HepG2 (cell line): Measurements from ENCODE around the gene AHSG. TPM values are rescaled to one million over a fixed set of nuclear protein-coding genes. Genes with fewer than 3 reads are reported as not detected.

ENCODE experiments used
- BRD4 ChIP-seq: sonication (generic); formaldehyde crosslinking; IDR thresholded peaks from 2 replicates; pipeline ENCODE4 v1.4.0; 2020; ENCODE audit warnings: missing genetic modification reagents
- DPF2 ChIP-seq: sonication (generic); formaldehyde crosslinking; IDR thresholded peaks from 2 replicates; pipeline ENCODE4 v1.4.0; 2020; ENCODE audit warnings: mild to moderate bottlenecking, low read depth, missing genetic modification reagents, borderline replicate concordance
- FOXC1 ChIP-seq: sonication (generic); formaldehyde crosslinking; IDR thresholded peaks from 2 replicates; pipeline ENCODE4 v1.8.0; 2022; ENCODE audit warnings: mild to moderate bottlenecking, missing genetic modification reagents, borderline replicate concordance
- FOXK1 ChIP-seq: sonication (generic); formaldehyde crosslinking; IDR thresholded peaks from 2 replicates; pipeline ENCODE4 v1.4.0; 2020; ENCODE audit warnings: low read depth, missing genetic modification reagents, borderline replicate concordance
- GABPA ChIP-seq, 2 experiments: IDR thresholded peaks; 2 replicates each; pipeline ENCODE4 v1.6.1; 2011 to 2016; ENCODE audit warnings: low read depth in 2 of 2, low read length in 1 of 2, missing biosample characterization in 1 of 2, missing genetic modification characterization in 1 of 2
- JDP2 ChIP-seq: sonication (generic); formaldehyde crosslinking; IDR thresholded peaks from 2 replicates; pipeline ENCODE4 v1.8.1; 2022; ENCODE audit warnings: missing genetic modification reagents, borderline replicate concordance
- KLF6 ChIP-seq: IDR thresholded peaks from 2 replicates; pipeline ENCODE4 v1.8.0; 2016; ENCODE audit warnings: missing biosample characterization, missing genetic modification reagents
- PHF5A ChIP-seq: IDR thresholded peaks from one replicate; pipeline ENCODE4 v1.6.1; 2018; ENCODE audit warnings: low read depth, missing genetic modification reagents; ENCODE audit not compliant: unreplicated experiment
- ZBTB33 ChIP-seq: sonication (generic); formaldehyde crosslinking; IDR thresholded peaks from 2 replicates; pipeline ENCODE4 v1.4.0; 2020; ENCODE audit warnings: missing genetic modification reagents
- ZBTB7A ChIP-seq: sonication (generic); formaldehyde crosslinking; IDR thresholded peaks from 2 replicates; pipeline ENCODE4 v1.8.0; 2022; ENCODE audit warnings: mild to moderate bottlenecking, missing genetic modification reagents
- ZFP62 ChIP-seq: sonication (generic); formaldehyde crosslinking; IDR thresholded peaks from 2 replicates; pipeline ENCODE4 v1.4.0; 2020; ENCODE audit warnings: missing genetic modification reagents
- ZHX2 ChIP-seq, 2 experiments: sonication (generic) in 1 of 2; formaldehyde crosslinking in 1 of 2; IDR thresholded peaks; 2 replicates each; pipeline versions ENCODE4 v1.6.1 to v1.9.0; 2014 to 2022; ENCODE audit warnings: antibody characterized with exemption in 1 of 2, borderline replicate concordance in 1 of 2, inconsistent platforms in 1 of 2, low read depth in 1 of 2, missing genetic modification reagents in 1 of 2
- ZNF12 ChIP-seq: sonication (generic); formaldehyde crosslinking; IDR thresholded peaks from 2 replicates; pipeline ENCODE4 v1.5.0; 2020; ENCODE audit warnings: missing genetic modification reagents
- ZNF230 ChIP-seq: sonication (generic); formaldehyde crosslinking; IDR thresholded peaks from 2 replicates; pipeline ENCODE4 v1.4.0; 2020; ENCODE audit warnings: mild to moderate bottlenecking, missing genetic modification reagents
- ZNF232 ChIP-seq: sonication (generic); formaldehyde crosslinking; IDR thresholded peaks from 2 replicates; pipeline ENCODE4 v1.4.0; 2020; ENCODE audit warnings: missing genetic modification reagents, borderline replicate concordance
- ZNF337 ChIP-seq: sonication (generic); formaldehyde crosslinking; IDR thresholded peaks from 2 replicates; pipeline ENCODE4 v1.5.1; 2020; ENCODE audit warnings: missing genetic modification reagents, low read depth, mild to moderate bottlenecking, borderline replicate concordance
- ZNF563 ChIP-seq: sonication (generic); formaldehyde crosslinking; IDR thresholded peaks from 2 replicates; pipeline ENCODE4 v1.8.0; 2022; ENCODE audit warnings: mild to moderate bottlenecking, moderate library complexity, missing genetic modification reagents
- ZNF577 ChIP-seq: sonication (generic); formaldehyde crosslinking; IDR thresholded peaks from 2 replicates; pipeline ENCODE4 v1.4.0; 2020; ENCODE audit warnings: mild to moderate bottlenecking, low read depth, missing genetic modification reagents, borderline replicate concordance
- ZSCAN30 ChIP-seq: sonication (generic); formaldehyde crosslinking; IDR thresholded peaks from 2 replicates; pipeline ENCODE4 v1.5.0; 2020; ENCODE audit warnings: mild to moderate bottlenecking, missing genetic modification reagents
- polyA plus RNA-seq, 8 experiments: library from polyadenylated mRNA; depleted of rRNA in 3 of 8; stranded (reverse) in 7 of 8; unstranded in 1 of 8; fragments of >200 nt; fragmentation: Illumina TruSeq in 4 of 8; extraction: Trizol in 4 of 8; gene quantifications; 2 replicates each; pipeline versions ENCODE4 v1.2.1 to v1.2.3, GENCODE V29; 2011 to 2016; ENCODE audit warnings: low read depth in 4 of 8, missing spikeins in 1 of 8, mixed read lengths in 1 of 8; ENCODE audit not compliant: insufficient read depth in 1 of 8
- total RNA-seq, 5 experiments: library from RNA; depleted of rRNA; stranded (reverse); fragments of >200 nt; fragmentation: Illumina TruSeq; extraction: Trizol; gene quantifications; 2 replicates each; pipeline ENCODE4 v1.2.3, GENCODE V29; 2016; ENCODE audit warnings: low read depth in 1 of 5

Gene AHSG
- total and polyA plus RNA-seq, 2 of the 13 experiments (the other 11 are each of a cell fraction or from before 2014, with no cell fraction given), result 2,043 to 19,152 TPM

- TF ChIP-seq DPF2 (no peak), ZNF563 (peak; percentile 48; the same call in 1 of the 2 replicates), FOXK1 (CRISPR knock-in tag) (no peak), ZNF12 (CRISPR knock-in tag) (no peak), ZNF337 (CRISPR knock-in tag) (peak; percentile 38; the same call in 1 of the 2 replicates), ZBTB33 (peak; percentile 46; the same call in 1 of the 2 replicates), KLF6 (CRISPR knock-in tag) (no peak), ZHX2 (IDR thresholded peaks at IDR 0.05; ENCODE audit: low read depth) (peak; percentile 71; the same call in 1 of the 2 replicates), ZHX2 (CRISPR knock-in tag; IDR thresholded peaks at IDR 0.05; ENCODE audit: borderline replicate concordance) (no peak), PHF5A (CRISPR knock-in tag) (peak; percentile 96), ZNF577 (CRISPR knock-in tag) (no peak), GABPA (IDR thresholded peaks at IDR 0.05; ENCODE audit: low read depth, low read length) (no peak), GABPA (CRISPR knock-in tag; IDR thresholded peaks at IDR 0.05; ENCODE audit: low read depth) (no peak), BRD4 (CRISPR knock-in tag) (0 out of 2 replicates have a peak, but pooled peaks have one; percentile 21), JDP2 (CRISPR knock-in tag) (no peak; the same call in 1 of the 2 replicates), ZNF230 (CRISPR knock-in tag) (peak; percentile 72; the same call in 1 of the 2 replicates), FOXC1 (CRISPR knock-in tag) (peak; percentile 89), ZFP62 (CRISPR knock-in tag) (no peak), ZNF232 (CRISPR knock-in tag) (peak; percentile 6; the same call in 1 of the 2 replicates), ZSCAN30 (CRISPR knock-in tag) (no peak; the same call in 1 of the 2 replicates), ZBTB7A (CRISPR knock-in tag) (peak; percentile 63)
Observed at GRCh38 chr3:186620213-186621092, 7.6 kb downstream of the AHSG start (continued).
